Coronary artery (tissue), 2 donors: Measurements from ENCODE around the gene ZBTB7C.

Experiments used
- DNase-seq: peaks from one replicate; pipeline ENCODE4 v3.0.0-alpha.2; 2017; ENCODE audit warnings: low spot score
- H3K27ac ChIP-seq, 2 donors: fragments of 200-600 bp; sonication (generic); one replicate each; pipeline ENCODE4 v1.5.1; 2016 to 2019
- H3K4me3 ChIP-seq: fragments of 200-600 bp; sonication (generic); 2 replicates; pipeline ENCODE4 v1.5.1; 2016; ENCODE audit warnings: mild to moderate bottlenecking, moderate library complexity
- TF ChIP-seq, protein P1 (sequence below): fragments of 200-600 bp; sonication (generic); IDR thresholded peaks from one replicate; pipeline ENCODE4 v1.5.1; 2019; ENCODE audit warnings: antibody characterized with exemption

Gene ZBTB7C

DNA sequence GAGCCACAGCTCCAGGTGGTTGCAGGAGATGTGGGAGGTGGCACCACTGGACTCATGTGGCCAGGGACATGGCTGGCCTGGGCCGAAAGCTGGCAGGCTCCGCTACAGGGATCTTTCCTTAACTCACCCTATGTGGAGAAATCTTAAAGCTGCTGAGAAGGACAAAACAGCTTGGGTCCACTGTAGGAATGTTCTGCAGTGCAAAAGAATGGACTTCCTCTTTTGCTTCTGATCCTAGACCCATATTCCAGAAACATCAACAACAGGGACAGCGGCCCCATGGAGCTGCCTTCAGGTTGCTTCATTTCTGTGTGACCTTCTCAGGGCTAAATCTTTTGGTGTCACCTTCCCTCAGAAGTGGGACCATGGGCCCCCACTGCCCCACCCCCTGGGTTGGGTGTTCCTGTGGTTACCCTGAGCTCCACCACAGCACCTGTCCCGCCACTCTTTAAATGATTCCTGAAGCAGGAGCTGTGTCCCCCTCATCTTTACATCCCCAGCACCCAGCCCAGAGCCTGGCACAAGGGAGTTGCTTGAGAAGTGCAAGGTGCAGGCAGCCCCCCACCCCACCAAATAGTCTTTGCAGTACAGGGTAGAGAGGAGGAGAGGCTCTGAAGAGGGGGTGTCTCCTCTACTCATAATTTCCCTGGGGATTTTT, 205.8 kb downstream of the ZBTB7C start:
- H3K4me3 ChIP-seq = no peak overlapping the region
- DNase-seq = no peak
- TF ChIP-seq, protein P1, sequence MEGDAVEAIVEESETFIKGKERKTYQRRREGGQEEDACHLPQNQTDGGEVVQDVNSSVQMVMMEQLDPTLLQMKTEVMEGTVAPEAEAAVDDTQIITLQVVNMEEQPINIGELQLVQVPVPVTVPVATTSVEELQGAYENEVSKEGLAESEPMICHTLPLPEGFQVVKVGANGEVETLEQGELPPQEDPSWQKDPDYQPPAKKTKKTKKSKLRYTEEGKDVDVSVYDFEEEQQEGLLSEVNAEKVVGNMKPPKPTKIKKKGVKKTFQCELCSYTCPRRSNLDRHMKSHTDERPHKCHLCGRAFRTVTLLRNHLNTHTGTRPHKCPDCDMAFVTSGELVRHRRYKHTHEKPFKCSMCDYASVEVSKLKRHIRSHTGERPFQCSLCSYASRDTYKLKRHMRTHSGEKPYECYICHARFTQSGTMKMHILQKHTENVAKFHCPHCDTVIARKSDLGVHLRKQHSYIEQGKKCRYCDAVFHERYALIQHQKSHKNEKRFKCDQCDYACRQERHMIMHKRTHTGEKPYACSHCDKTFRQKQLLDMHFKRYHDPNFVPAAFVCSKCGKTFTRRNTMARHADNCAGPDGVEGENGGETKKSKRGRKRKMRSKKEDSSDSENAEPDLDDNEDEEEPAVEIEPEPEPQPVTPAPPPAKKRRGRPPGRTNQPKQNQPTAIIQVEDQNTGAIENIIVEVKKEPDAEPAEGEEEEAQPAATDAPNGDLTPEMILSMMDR = no peak
- H3K27ac ChIP-seq = no peak overlapping the region

DNA sequence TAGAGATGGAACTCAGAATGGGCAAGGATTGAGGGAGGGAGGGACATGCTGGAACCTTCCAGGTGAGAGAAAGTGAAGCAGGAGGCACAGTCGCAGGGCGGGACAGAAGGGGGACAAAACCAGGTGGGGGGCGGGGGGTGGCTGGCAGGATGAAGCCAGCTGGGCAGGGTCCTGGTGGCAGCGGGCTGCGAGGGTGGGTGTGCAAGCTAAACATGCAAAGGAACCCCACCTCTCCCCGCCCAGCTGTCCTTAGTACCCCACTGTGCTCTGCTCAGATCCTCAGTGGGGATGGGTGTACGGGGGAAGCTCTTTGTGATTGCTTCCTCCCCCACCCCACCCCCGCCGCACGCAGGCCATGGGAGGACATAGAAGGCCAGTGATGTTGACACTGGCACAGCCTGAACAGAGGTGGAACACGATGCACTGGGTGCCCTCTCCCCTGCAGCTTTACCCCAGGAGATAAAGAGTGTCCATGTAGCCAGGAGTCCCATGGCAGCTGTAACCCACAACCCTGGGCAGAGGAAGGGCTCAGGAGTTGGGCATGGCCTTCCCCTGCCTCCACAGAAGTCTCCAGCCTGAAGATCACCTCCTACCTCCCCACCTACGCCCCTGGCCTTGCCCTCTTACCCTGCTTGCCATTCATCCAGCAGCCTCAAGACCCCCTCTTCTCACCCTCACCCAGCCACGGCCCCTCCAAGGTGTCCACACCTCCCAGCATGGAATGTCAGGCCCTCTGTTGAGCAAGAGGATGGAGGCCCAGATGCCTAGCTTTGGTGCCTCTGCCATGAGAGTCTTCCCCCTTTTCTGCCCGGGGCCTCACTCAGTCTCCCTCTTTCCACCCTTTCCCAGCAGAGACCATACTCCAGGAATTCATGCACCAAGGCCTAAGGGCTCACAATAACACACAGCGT, 206.6 kb downstream of the ZBTB7C start:
- TF ChIP-seq, protein P1 = no peak
- Histone ChIP-seq H3K4me3 (no peak overlapping the region), H3K27ac (no peak overlapping the region)
- no peak for DNase-seq

DNA sequence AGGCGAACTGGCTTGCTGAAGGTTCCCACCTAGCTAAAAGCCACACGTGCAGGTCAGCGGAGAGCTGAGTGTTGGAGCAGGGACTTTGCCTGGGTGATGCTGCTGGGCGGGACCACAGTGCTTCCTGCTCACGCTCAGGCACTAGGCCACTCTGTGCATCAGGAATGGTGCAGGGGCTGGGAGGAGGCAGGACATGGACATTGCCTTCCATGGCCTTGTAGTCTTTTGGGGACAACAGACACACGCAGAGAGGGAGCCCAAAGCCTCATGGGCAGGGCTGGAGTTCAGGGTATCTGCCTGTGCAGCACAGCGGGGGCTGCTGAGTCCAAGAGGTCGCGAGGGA, 207.2 kb downstream of the ZBTB7C start:
- DNase-seq = no peak

DNA sequence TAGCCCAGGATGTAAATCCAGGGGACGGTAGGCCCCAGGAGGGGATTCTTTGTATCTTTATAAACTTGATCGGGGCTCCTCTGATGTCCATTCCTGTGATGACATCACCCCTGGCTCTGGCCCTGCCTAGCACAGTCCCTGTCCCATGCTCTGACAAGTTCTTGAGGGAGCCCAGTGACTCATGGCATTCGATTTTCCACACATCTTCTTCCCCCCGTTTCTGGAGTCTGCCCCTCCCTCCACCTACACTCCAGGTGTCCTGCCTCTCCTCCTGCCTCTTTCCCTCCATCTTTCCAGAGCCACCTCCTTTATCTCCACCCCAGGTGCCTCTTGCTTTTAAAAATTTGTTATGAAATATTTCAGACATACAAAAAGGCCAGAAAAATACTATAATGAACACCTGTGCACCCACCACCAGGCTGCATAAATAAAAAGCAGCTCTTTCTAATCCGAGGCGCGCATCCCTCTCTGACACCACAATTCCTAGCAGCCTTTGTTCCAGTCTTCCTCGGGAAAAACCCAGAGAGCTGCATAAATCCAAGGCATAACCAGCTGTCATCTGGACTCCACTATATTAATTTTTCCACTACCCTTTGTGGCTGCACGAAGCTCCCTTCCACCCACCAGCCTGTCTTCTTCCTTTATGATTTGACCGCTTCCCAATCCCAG, 207.7 kb downstream of the ZBTB7C start:
- H3K27ac ChIP-seq = no peak overlapping the region
- no peak overlapping the region for H3K4me3 ChIP-seq
- TF ChIP-seq, protein P1 = no peak
- DNase-seq = no peak

More for the DNA sequence above, 207.2 kb downstream of the ZBTB7C start:
- no peak overlapping the region for H3K4me3 ChIP-seq
- TF ChIP-seq, protein P1 = no peak
- no peak overlapping the region for H3K27ac ChIP-seq

DNA sequence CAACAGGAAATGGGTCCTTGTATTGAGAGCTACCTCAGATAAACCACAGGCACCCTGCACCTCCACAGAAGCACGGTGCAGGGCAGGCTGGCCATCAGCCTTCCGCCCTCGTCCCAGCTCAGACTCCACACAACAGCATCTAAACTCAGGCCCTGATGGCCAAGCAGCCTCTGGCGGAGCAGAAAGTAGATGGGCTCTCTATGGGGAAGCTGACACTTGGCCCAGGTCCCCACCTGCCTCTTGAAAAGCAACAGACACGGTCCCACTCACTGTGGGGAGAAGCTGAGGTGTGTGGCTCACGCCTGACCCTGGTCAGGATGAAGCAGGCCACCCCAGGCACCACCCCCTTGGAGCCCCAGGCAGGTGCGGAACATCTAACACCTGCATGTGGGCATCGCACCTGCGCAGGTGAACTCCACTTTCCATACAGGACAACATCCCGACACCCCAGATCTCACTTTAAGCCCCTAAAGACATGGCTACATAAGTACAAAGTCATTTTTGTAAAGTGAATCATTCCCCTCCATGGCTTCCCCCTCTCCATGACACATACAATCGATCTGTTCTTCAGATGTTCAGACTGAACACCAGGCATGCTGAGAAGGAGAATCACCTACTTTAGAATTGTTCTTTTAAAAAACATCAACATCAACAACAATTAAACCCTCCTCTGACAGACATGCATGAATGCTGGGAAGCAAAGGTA, 208.4 kb downstream of the ZBTB7C start:
- no peak for DNase-seq
- Histone ChIP-seq H3K27ac (no peak overlapping the region), H3K4me3 (no peak overlapping the region)
- TF ChIP-seq, protein P1 = no peak

DNA sequence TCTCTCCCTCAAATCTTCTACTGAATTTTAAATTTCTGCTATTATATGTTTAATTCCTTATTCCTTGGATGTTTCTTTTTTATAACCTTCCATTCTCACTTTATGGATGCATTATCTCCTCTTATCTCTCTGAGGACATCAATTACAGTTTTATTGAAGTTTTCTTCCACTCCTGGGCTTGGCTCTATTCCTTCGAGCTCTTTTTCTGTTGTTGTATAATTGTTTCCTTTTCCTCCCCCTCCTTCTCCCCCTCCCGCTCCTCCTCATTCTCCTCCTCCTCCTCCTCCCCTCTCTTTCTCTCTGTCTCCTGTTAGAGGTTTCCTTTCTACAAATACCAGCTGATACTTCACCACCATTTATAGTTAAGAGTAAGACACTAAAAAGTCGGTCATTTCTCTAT, 209.8 kb downstream of the ZBTB7C start:
- Histone ChIP-seq H3K4me3 (no peak overlapping the region), H3K27ac (no peak overlapping the region)
- no peak for DNase-seq
- TF ChIP-seq, protein P1 = no peak
